Stimulated activated CD4-positive, alpha-beta T cell treated with anti-CD3 and anti-CD28 coated beads, Interleukin-2, amount 100 ng/mL, for 4 hours (primary cell): ENCODE measurements around the gene ANXA7.
"Not testable (repeated sequence)": the region's sequence is repeated elsewhere in the genome, so short reads cannot be mapped to it uniquely, and the experiment has no call there.

Experiments
- DNase-seq: peaks from one replicate; pipeline ENCODE4 v3.0.0-alpha.2; 2020; ENCODE audit warnings: low read depth

ANXA7 gene

DNA sequence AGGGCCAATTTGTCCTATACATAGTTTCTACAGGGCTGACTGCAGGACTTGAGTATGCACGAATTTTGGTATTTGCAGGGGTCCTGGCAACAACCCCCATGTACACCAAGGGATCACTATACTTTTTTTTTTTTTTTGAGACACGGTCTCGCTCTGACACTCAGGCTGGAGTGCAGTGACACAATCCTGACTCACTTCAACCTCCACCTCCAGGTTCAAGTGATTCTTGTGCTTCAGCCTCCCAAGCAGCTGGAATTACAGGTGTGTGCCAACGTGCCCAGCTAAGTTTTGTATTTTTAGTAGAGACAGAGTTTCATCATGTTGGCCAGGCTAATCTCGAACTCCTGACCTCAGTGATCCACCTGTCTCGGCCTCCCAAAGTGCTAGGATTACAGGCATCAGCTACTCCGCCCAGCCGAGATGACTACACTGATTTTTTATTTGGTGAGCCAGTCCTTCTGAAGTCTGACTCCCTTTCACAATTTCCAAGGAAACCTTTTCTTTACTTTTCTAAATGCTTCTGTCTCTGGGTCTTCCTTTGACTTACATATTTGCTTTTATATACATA lies 75.0 kb downstream of the ANXA7 start:
- no peak for DNase-seq

GRCh38 chr10:73333202-73333601 lies 80.7 kb downstream of the ANXA7 start:
- no peak for DNase-seq

DNA sequence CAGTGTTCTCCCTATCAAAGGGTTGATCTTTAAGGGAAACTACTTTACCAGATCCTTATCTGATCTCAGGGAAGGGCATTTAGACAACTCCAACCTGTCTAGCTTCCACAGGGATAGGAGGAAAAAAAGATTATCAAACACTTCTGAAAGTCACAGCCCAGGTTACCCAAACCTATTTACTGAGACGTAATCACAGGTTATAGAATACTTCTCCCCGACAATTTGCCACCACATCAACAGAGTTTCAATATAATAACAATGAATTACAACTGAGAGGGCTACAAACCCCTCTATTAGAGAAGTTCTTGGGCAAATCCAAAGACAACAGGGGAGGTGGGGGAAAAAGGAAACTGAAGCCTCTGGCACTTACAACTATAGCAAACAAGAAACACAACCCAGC lies 81.5 kb downstream of the ANXA7 start:
- DNase-seq: no peak

DNA sequence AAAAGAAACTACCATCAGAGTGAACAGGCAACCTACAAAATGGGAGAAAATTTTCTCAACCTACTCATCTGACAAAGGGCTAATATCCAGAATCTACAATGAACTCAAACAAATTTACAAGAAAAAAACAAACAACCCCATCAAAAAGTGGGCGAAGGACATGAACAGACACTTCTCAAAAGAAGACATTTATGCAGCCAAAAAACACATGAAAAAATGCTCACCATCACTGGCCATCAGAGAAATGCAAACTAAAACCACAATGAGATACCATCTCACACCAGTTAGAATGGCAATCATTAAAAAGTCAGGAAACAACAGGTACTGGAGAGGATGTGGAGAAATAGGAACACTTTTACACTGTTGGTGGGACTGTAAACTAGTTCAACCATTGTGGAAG lies 85.3 kb downstream of the ANXA7 start:
- not testable (repeated sequence) for DNase-seq

- DNase-seq: not testable (repeated sequence)
These were observed 88.6 kb downstream of the ANXA7 start for GRCh38 chr10:73325290-73325689.
